ENCODE measurements around the gene OR5AP2. TPM values are rescaled to one million over a fixed set of nuclear protein-coding genes. Genes with fewer than 3 reads are reported as not detected.

The OR5AP2 gene
- polyA plus RNA-seq, 1 donor (not counting 4 experiments of a cell fraction or from before 2014, with no cell fraction given) = not detected

DNA sequence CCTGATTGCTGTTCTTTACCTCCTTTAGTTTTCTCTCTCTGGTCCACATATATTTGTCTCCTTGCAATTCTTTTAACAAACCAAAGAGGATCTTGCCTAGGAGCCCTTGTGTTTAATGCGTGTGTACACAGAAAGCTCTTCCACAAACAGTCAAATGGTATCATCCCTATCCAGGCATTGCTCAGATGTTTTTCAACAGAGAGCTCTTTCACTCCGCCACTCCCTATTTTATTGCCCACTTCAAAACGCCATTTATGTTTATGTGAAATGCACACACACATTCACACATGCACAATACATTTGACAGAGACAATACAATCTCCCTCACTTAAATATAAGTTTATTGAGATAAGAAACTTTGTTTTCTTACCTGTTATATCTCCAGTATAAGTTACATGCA lies 4.7 kb downstream of the OR5AP2 start:
- H4K20me1 ChIP-seq (ENCODE audit: control insufficient read depth, extremely low read depth, insufficient read depth, low read length) = no peaks in the 10 kb centered on the region
- no peaks in the 10 kb centered on the region for H3K9me3 ChIP-seq (ENCODE audit: control insufficient read depth, low read depth, low read length)
- H3K36me3 ChIP-seq (ENCODE audit: control insufficient read depth in 2 of 2, extremely low read depth in 1 of 2, insufficient read depth in 2 of 2, low read length in 2 of 2) = no peaks in the 10 kb centered on the region
- dilution Hi-C loops (cut with MboI; ENCODE audit: extremely low pct_ligation_motif_present, low sequenced_read_pairs) = no loop called here
- H3K9me1 ChIP-seq (ENCODE audit: control insufficient read depth, extremely low read depth, insufficient read depth, low read length) = no peaks in the 10 kb centered on the region
- DNase-seq (ENCODE audit: low read depth, low spot score) = no peak
- TF ChIP-seq, protein P1, sequence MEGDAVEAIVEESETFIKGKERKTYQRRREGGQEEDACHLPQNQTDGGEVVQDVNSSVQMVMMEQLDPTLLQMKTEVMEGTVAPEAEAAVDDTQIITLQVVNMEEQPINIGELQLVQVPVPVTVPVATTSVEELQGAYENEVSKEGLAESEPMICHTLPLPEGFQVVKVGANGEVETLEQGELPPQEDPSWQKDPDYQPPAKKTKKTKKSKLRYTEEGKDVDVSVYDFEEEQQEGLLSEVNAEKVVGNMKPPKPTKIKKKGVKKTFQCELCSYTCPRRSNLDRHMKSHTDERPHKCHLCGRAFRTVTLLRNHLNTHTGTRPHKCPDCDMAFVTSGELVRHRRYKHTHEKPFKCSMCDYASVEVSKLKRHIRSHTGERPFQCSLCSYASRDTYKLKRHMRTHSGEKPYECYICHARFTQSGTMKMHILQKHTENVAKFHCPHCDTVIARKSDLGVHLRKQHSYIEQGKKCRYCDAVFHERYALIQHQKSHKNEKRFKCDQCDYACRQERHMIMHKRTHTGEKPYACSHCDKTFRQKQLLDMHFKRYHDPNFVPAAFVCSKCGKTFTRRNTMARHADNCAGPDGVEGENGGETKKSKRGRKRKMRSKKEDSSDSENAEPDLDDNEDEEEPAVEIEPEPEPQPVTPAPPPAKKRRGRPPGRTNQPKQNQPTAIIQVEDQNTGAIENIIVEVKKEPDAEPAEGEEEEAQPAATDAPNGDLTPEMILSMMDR (optimal IDR thresholded peaks at IDR 0.05 in 1 of 3, IDR thresholded peaks at IDR 0.05 in 1 of 3, conservative IDR thresholded peaks at IDR 0.05 in 1 of 3; ENCODE audit: extremely low read depth in 1 of 3, insufficient read depth in 2 of 3, low read length in 3 of 3) = no peak
- TF ChIP-seq EZH2 (IDR thresholded peaks at IDR 0.05; ENCODE audit: low read length) = no peak
- H3K9ac ChIP-seq (ENCODE audit: control insufficient read depth, extremely low read depth, insufficient read depth, low read length) = no peak overlapping the region
- FAIRE-seq = no peak
- H3K4me2 ChIP-seq (ENCODE audit: control insufficient read depth, extremely low read depth, insufficient read depth, low read depth, low read length) = no peak overlapping the region
- H3K4me3 ChIP-seq (ENCODE audit: control insufficient read depth in 2 of 3, extremely low read depth in 1 of 3, insufficient read depth in 2 of 3, low read depth in 1 of 3, low read length in 3 of 3) = no peak overlapping the region
- H3K4me1 ChIP-seq (ENCODE audit: control insufficient read depth, extremely low read depth, insufficient read depth, low read length) = no peaks in the 10 kb centered on the region
- no peaks in the 10 kb centered on the region for H3K27me3 ChIP-seq (ENCODE audit: control insufficient read depth, extremely low read depth, insufficient read depth, low read length)
- H3K27ac ChIP-seq (ENCODE audit: control insufficient read depth, insufficient read depth, low read length) = no peak overlapping the region
- H3K79me2 ChIP-seq (ENCODE audit: control insufficient read depth, insufficient read depth, low read length) = no peaks in the 10 kb centered on the region
- H2AFZ ChIP-seq (ENCODE audit: control insufficient read depth, low read length) = no peak overlapping the region

GRCh38 chr11:56636861-56637260 lies 5.4 kb downstream of the OR5AP2 start:
- FAIRE-seq (no peak), DNase-seq (ENCODE audit: low read depth, low spot score) (no peak)
- no peaks in the 10 kb centered on the region for H3K9me1 ChIP-seq (ENCODE audit: control insufficient read depth, extremely low read depth, insufficient read depth, low read length)
- no peaks in the 10 kb centered on the region for H3K4me1 ChIP-seq (ENCODE audit: control insufficient read depth, extremely low read depth, insufficient read depth, low read length)
- dilution Hi-C loops (cut with MboI; ENCODE audit: extremely low pct_ligation_motif_present, low sequenced_read_pairs) = no loop called here
- TF ChIP-seq EZH2 (IDR thresholded peaks at IDR 0.05; ENCODE audit: low read length) = no peak
- no peaks in the 10 kb centered on the region for H3K79me2 ChIP-seq (ENCODE audit: control insufficient read depth, insufficient read depth, low read length)
- H3K27me3 ChIP-seq (ENCODE audit: control insufficient read depth, extremely low read depth, insufficient read depth, low read length) = no peaks in the 10 kb centered on the region
- H3K4me3 ChIP-seq (ENCODE audit: control insufficient read depth in 2 of 3, extremely low read depth in 1 of 3, insufficient read depth in 2 of 3, low read depth in 1 of 3, low read length in 3 of 3) = no peak overlapping the region
- no peak overlapping the region for H3K4me2 ChIP-seq (ENCODE audit: control insufficient read depth, extremely low read depth, insufficient read depth, low read depth, low read length)
- no peaks in the 10 kb centered on the region for H3K36me3 ChIP-seq (ENCODE audit: control insufficient read depth in 2 of 2, extremely low read depth in 1 of 2, insufficient read depth in 2 of 2, low read length in 2 of 2)
- no peaks in the 10 kb centered on the region for H4K20me1 ChIP-seq (ENCODE audit: control insufficient read depth, extremely low read depth, insufficient read depth, low read length)
- no peaks in the 10 kb centered on the region for H3K9me3 ChIP-seq (ENCODE audit: control insufficient read depth, low read depth, low read length)
- H3K27ac ChIP-seq (ENCODE audit: control insufficient read depth, insufficient read depth, low read length) = no peak overlapping the region
- no peak overlapping the region for H2AFZ ChIP-seq (ENCODE audit: control insufficient read depth, low read length)
- no peak overlapping the region for H3K9ac ChIP-seq (ENCODE audit: control insufficient read depth, extremely low read depth, insufficient read depth, low read length)

DNA sequence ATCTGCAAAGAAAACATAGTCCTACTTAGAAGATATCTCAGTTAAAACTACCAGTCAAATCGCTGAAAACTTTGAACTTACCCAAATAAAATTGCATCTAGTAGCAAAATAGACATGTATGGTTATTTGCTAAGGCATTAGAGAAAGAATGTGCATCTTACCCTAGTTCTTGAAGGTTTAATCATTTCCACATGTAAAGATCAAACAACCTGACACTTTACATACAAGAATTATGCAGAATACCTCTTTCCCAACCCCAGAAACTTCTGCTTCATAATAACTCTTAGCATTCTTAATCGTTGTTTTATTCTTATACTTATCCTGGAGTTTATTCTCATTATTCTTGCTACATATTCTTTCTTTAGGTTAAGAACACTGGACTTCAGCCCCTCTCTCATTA lies 9.9 kb downstream of the OR5AP2 start:
- Histone ChIP-seq H3K79me2 (ENCODE audit: control insufficient read depth, insufficient read depth, low read length) (no peaks in the 10 kb centered on the region), H3K9me1 (ENCODE audit: control insufficient read depth, extremely low read depth, insufficient read depth, low read length) (no peaks in the 10 kb centered on the region), H2AFZ (ENCODE audit: control insufficient read depth, low read length) (no peak overlapping the region), H3K9me3 (ENCODE audit: control insufficient read depth, low read depth, low read length) (no peaks in the 10 kb centered on the region), H3K9ac (ENCODE audit: control insufficient read depth, extremely low read depth, insufficient read depth, low read length) (no peak overlapping the region), H3K27ac (ENCODE audit: control insufficient read depth, insufficient read depth, low read length) (no peak overlapping the region), H3K36me3 (ENCODE audit: control insufficient read depth in 2 of 2, extremely low read depth in 1 of 2, insufficient read depth in 2 of 2, low read length in 2 of 2) (no peaks in the 10 kb centered on the region), H3K4me2 (ENCODE audit: control insufficient read depth, extremely low read depth, insufficient read depth, low read depth, low read length) (no peak overlapping the region), H3K27me3 (ENCODE audit: control insufficient read depth, extremely low read depth, insufficient read depth, low read length) (no peaks in the 10 kb centered on the region), H3K4me3 (ENCODE audit: control insufficient read depth in 2 of 3, extremely low read depth in 1 of 3, insufficient read depth in 2 of 3, low read depth in 1 of 3, low read length in 3 of 3) (no peak overlapping the region), H4K20me1 (ENCODE audit: control insufficient read depth, extremely low read depth, insufficient read depth, low read length) (no peaks in the 10 kb centered on the region), H3K4me1 (ENCODE audit: control insufficient read depth, extremely low read depth, insufficient read depth, low read length) (no peaks in the 10 kb centered on the region)
- DNase-seq (ENCODE audit: low read depth, low spot score) (no peak), FAIRE-seq (no peak)
- dilution Hi-C loops (cut with MboI; ENCODE audit: extremely low pct_ligation_motif_present, low sequenced_read_pairs) = no loop called here
- TF ChIP-seq EZH2 (IDR thresholded peaks at IDR 0.05; ENCODE audit: low read length) = no peak
- TF ChIP-seq, protein P1 (optimal IDR thresholded peaks at IDR 0.05 in 1 of 3, IDR thresholded peaks at IDR 0.05 in 1 of 3, conservative IDR thresholded peaks at IDR 0.05 in 1 of 3; ENCODE audit: extremely low read depth in 1 of 3, insufficient read depth in 2 of 3, low read length in 3 of 3) = no peak
